Measurements from ENCODE around the gene C19orf53.

C19orf53 gene

DNA sequence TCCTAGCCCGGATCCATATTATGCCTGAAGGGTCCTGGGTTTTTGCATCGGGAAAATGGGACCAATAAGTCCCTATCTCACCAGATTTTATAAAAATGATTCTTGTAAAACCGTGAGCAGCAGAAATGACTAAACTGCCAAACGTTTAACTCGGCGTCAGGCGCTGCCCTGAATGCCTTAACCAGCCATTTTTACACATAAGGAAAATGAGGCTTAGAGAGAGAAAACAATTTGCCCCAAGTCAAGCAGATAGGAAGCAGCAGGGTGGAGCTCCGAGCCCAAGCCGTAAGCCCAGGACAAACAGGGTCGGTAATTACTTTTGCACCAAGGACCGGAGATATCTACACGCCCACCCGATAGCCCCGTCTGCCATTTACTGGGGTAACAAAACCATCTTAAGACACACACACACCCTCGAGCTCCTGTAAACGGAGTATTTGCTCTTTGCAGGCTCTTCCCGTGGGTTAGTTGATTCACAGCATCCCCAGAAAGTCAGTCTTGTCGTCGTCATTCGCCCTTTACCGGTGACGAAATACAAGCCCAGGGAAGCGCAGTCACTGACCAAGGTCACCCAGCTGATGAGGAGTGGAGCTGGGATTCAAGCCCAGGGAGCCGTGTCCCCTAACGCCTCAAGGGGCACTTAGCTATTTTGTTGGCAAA, 26.0 kb upstream of the C19orf53 start:
- no peak for TF ChIP-seq FOXP2 (optimal IDR thresholded peaks at IDR 0.05; ENCODE audit: borderline replicate concordance, extremely low read depth, extremely low read length, insufficient read depth)
- TF ChIP-seq, protein P1, sequence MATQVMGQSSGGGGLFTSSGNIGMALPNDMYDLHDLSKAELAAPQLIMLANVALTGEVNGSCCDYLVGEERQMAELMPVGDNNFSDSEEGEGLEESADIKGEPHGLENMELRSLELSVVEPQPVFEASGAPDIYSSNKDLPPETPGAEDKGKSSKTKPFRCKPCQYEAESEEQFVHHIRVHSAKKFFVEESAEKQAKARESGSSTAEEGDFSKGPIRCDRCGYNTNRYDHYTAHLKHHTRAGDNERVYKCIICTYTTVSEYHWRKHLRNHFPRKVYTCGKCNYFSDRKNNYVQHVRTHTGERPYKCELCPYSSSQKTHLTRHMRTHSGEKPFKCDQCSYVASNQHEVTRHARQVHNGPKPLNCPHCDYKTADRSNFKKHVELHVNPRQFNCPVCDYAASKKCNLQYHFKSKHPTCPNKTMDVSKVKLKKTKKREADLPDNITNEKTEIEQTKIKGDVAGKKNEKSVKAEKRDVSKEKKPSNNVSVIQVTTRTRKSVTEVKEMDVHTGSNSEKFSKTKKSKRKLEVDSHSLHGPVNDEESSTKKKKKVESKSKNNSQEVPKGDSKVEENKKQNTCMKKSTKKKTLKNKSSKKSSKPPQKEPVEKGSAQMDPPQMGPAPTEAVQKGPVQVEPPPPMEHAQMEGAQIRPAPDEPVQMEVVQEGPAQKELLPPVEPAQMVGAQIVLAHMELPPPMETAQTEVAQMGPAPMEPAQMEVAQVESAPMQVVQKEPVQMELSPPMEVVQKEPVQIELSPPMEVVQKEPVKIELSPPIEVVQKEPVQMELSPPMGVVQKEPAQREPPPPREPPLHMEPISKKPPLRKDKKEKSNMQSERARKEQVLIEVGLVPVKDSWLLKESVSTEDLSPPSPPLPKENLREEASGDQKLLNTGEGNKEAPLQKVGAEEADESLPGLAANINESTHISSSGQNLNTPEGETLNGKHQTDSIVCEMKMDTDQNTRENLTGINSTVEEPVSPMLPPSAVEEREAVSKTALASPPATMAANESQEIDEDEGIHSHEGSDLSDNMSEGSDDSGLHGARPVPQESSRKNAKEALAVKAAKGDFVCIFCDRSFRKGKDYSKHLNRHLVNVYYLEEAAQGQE (IDR thresholded peaks at IDR 0.05; ENCODE audit: insufficient read depth in 1 of 2, low read depth in 2 of 2, low read length in 2 of 2) = no peak
- TF ChIP-seq TAF1 (IDR thresholded peaks at IDR 0.05; ENCODE audit: borderline replicate concordance, insufficient read depth, low read length) = no peak
- TF ChIP-seq SIN3A (IDR thresholded peaks at IDR 0.05; ENCODE audit: borderline replicate concordance, insufficient read depth, low read length) = no peak
- no peak for TF ChIP-seq POLR2AphosphoS5 (IDR thresholded peaks at IDR 0.05; ENCODE audit: low read depth, low read length)

DNA sequence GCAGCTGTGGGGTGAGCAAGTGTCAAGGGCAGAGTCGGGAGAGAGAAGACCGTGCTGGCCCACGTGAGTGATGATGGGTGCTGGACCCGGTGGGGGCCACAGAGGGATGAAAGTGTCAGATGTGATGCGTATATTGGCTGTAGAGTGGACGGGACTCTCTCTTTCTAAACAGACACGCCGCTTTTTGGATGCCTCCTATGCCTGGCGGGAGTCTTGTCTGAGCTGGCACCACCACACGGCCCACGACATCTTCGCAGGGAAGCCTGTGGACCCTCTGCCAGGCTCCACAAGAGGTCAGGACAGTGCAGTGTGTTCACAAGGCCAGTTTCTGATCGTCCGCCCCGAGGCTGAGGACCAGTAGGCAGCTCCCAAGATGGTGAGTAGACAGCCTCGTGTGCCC, 22.8 kb upstream of the C19orf53 start:
- TF ChIP-seq SIN3A (IDR thresholded peaks at IDR 0.05; ENCODE audit: borderline replicate concordance, insufficient read depth, low read length) (no peak), TAF1 (IDR thresholded peaks at IDR 0.05; ENCODE audit: borderline replicate concordance, insufficient read depth, low read length) (no peak), FOXP2 (optimal IDR thresholded peaks at IDR 0.05; ENCODE audit: borderline replicate concordance, extremely low read depth, extremely low read length, insufficient read depth) (no peak), POLR2AphosphoS5 (IDR thresholded peaks at IDR 0.05; ENCODE audit: low read depth, low read length) (no peak)

DNA sequence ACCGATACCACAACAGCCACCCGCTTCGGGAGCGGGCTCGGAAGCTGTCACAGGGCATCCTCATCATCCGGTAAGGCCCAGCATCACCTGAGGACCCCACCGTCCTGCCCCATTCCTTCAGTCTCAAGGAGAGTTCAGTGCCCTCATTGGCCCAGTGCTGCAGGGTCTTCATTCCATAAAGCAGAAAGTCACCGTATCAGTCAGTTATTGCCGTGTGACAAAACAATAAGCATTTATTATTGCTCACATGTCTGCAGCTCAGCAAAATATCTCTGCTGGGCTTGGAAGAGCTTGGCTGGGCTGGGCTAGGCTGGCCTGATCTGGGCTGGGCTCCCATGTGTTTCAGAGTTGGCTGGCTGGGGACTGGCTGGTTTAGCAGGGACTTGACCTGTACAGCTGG, 18.0 kb upstream of the C19orf53 start:
- TF ChIP-seq FOXP2 (optimal IDR thresholded peaks at IDR 0.05; ENCODE audit: borderline replicate concordance, extremely low read depth, extremely low read length, insufficient read depth) = no peak
- TF ChIP-seq, protein P1 (IDR thresholded peaks at IDR 0.05; ENCODE audit: insufficient read depth in 1 of 2, low read depth in 2 of 2, low read length in 2 of 2) = no peak
- TF ChIP-seq TAF1 (IDR thresholded peaks at IDR 0.05; ENCODE audit: borderline replicate concordance, insufficient read depth, low read length) = no peak
- no peak for TF ChIP-seq SIN3A (IDR thresholded peaks at IDR 0.05; ENCODE audit: borderline replicate concordance, insufficient read depth, low read length)
- TF ChIP-seq POLR2AphosphoS5 (IDR thresholded peaks at IDR 0.05; ENCODE audit: low read depth, low read length) = no peak

DNA sequence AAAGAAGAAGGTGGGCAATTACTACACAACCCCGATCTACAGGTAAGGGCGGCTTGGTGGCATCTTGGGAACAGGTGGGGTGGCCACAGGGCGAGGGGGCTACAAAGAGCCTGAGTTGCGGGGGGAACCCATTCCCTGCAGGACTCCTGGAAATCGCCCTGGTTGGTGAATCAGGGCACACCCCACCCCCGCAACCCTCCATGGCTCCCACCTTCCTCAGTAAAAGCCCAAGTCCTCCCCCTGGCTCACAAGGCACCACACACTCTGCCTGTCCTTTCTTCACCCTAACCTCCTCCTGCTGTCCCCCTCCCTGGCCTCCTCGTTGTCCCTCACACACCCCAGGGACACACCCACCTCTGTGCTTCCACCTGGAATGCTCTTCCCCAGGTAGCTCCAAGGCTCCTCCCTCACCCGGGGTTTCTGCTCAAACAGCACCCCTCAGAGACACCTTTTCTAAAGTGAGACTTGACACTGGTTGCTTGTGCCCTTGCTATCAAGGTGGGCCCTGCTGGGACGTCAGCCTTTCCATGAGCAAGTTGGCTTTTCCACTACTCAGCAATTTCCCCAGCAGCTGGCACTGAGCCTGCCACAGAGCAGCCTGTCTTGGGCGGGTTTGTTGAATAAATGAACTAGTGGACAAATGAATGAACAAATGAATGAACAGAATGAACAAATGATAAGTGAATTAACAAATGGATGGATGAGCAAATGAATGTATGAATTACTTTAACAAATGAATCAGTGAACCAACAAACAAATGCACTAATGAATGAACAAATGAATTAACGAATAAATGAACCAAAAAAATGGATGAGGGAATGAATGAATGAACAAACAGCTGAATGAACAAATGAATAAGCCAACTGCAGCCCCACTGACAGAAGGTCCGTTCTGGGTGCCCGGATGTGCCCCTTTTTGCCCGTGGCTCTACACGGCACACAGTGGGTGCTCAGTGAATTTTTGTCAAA, 16.2 kb upstream of the C19orf53 start:
- TF ChIP-seq POLR2AphosphoS5 (IDR thresholded peaks at IDR 0.05; ENCODE audit: low read depth, low read length) (no peak), SIN3A (IDR thresholded peaks at IDR 0.05; ENCODE audit: borderline replicate concordance, insufficient read depth, low read length) (no peak), FOXP2 (optimal IDR thresholded peaks at IDR 0.05; ENCODE audit: borderline replicate concordance, extremely low read depth, extremely low read length, insufficient read depth) (no peak), TAF1 (IDR thresholded peaks at IDR 0.05; ENCODE audit: borderline replicate concordance, insufficient read depth, low read length) (no peak)
- TF ChIP-seq, protein P1 (IDR thresholded peaks at IDR 0.05; ENCODE audit: insufficient read depth in 1 of 2, low read depth in 2 of 2, low read length in 2 of 2) = no peak

DNA sequence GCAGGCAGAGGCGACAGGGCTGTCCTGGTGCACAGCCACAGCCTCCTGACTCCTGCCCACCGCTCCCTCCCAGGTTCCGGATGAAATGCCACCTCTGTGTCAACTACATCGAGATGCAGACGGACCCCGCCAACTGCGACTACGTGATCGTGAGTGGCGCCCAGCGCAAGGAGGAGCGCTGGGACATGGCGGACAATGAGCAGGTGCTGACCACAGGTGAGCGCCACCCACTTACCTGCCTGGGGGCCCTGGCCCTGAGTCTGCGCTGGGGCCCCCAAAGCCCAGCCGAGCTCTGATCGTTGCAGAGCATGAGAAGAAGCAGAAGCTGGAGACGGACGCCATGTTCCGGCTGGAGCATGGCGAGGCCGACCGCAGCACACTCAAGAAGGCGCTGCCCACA, 15.5 kb upstream of the C19orf53 start:
- TF ChIP-seq POLR2AphosphoS5 (IDR thresholded peaks at IDR 0.05; ENCODE audit: low read depth, low read length) (no peak), FOXP2 (optimal IDR thresholded peaks at IDR 0.05; ENCODE audit: borderline replicate concordance, extremely low read depth, extremely low read length, insufficient read depth) (no peak), SIN3A (IDR thresholded peaks at IDR 0.05; ENCODE audit: borderline replicate concordance, insufficient read depth, low read length) (no peak), TAF1 (IDR thresholded peaks at IDR 0.05; ENCODE audit: borderline replicate concordance, insufficient read depth, low read length) (no peak)
- TF ChIP-seq, protein P1 (IDR thresholded peaks at IDR 0.05; ENCODE audit: insufficient read depth in 1 of 2, low read depth in 2 of 2, low read length in 2 of 2) = no peak

All from PFSK-1 (cell line).